Measurements from ENCODE around the gene LRFN2. TPM values are rescaled to one million over a fixed set of nuclear protein-coding genes. Genes with fewer than 3 reads are reported as not detected.

LRFN2 gene
- polyA plus RNA-seq, 1 experiment, result not detected

DNA sequence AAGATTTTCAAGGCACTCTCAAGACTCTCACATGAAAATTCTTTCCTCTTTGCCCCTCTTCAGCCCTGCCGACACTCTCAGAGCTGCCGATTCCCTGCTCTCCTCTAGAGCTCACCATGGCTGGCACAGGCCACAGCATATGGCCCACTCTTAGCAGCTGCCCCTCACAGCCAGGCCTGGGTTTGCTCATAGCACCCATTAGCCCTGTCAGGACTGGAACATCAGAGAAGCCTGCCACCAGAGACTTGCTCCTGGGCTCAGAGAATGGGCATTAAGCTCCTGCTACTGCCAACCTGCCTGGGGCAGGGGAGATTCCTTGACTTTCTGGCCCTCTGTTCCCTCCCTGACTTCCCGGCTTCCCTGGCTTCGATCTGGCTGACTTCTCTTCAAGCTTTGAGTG lies 96.7 kb downstream of the LRFN2 start:
- ChIA-PET POLR2A (no interaction called here), CTCF (no interaction called here)
- no peak for DNase-seq (ENCODE audit: low read depth, low spot score)
- no peaks in the 10 kb centered on the region for H3K9me3 ChIP-seq (ENCODE audit: control insufficient read depth, insufficient read depth, low read length)
- no peaks in the 10 kb centered on the region for H3K27me3 ChIP-seq (ENCODE audit: control insufficient read depth, insufficient read depth, low read length)
- no peak overlapping the region for H3K4me3 ChIP-seq (ENCODE audit: low read depth, low read length)
- TF ChIP-seq, protein P1, sequence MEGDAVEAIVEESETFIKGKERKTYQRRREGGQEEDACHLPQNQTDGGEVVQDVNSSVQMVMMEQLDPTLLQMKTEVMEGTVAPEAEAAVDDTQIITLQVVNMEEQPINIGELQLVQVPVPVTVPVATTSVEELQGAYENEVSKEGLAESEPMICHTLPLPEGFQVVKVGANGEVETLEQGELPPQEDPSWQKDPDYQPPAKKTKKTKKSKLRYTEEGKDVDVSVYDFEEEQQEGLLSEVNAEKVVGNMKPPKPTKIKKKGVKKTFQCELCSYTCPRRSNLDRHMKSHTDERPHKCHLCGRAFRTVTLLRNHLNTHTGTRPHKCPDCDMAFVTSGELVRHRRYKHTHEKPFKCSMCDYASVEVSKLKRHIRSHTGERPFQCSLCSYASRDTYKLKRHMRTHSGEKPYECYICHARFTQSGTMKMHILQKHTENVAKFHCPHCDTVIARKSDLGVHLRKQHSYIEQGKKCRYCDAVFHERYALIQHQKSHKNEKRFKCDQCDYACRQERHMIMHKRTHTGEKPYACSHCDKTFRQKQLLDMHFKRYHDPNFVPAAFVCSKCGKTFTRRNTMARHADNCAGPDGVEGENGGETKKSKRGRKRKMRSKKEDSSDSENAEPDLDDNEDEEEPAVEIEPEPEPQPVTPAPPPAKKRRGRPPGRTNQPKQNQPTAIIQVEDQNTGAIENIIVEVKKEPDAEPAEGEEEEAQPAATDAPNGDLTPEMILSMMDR (IDR thresholded peaks at IDR 0.05; ENCODE audit: low read depth, low read length), result no peak
- H3K27ac ChIP-seq (ENCODE audit: low read depth, low read length), result no peak overlapping the region

DNA sequence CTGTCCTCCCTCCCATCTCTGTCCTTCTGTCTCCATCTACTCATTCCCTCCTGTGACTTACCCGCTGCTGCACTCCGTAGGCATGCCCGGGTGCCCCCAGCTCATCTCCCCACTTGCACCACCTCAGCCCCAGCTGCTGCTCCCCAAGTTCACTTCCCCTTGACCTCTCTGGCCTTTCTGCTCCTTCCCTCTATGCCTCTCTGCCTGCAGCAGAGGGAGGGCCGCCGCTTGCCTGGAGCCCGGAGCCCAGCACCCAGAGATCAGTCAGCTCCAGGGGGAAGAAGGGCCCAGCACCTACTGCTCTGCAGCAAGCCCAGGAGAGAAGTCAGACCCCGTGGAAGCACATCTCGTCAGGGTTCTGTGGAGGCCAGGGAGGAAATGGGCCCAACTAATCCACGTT lies 97.4 kb downstream of the LRFN2 start:
- Histone ChIP-seq H3K4me3 (ENCODE audit: low read depth, low read length) (no peak overlapping the region), H3K9me3 (ENCODE audit: control insufficient read depth, insufficient read depth, low read length) (no peaks in the 10 kb centered on the region), H3K27me3 (ENCODE audit: control insufficient read depth, insufficient read depth, low read length) (no peaks in the 10 kb centered on the region), H3K27ac (ENCODE audit: low read depth, low read length) (no peak overlapping the region)
- TF ChIP-seq, protein P1 (IDR thresholded peaks at IDR 0.05; ENCODE audit: low read depth, low read length), result no peak
- ChIA-PET POLR2A (no interaction called here), CTCF (no interaction called here)
- no peak for DNase-seq (ENCODE audit: low read depth, low spot score)

DNA sequence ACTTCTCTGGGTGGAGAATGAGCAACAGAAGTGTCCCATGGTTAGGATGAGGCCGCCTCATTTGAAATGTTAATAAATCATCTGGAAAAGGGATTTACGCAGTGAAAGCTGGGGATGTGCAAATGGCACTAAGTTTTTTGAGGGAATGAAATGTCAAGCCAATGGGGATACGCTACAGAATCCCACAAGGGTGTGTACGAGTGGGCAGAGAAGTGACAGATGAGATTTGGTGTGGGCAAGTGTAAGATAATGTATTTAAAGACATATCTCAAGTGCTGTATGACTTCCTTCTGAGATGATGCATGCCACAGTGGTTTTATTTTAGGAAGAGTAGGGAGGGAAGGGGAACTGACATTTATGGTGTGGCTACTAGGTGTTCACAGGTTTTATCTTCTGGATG lies 100.6 kb downstream of the LRFN2 start:
- Histone ChIP-seq H3K27me3 (ENCODE audit: control insufficient read depth, insufficient read depth, low read length) (no peaks in the 10 kb centered on the region), H3K9me3 (ENCODE audit: control insufficient read depth, insufficient read depth, low read length) (no peaks in the 10 kb centered on the region), H3K27ac (ENCODE audit: low read depth, low read length) (no peak overlapping the region), H3K4me3 (ENCODE audit: low read depth, low read length) (no peak overlapping the region)
- DNase-seq (ENCODE audit: low read depth, low spot score), result no peak
- CTCF ChIA-PET, result no interaction called here
- POLR2A ChIA-PET, result no interaction called here
- TF ChIP-seq, protein P1 (IDR thresholded peaks at IDR 0.05; ENCODE audit: low read depth, low read length), result no peak

DNA sequence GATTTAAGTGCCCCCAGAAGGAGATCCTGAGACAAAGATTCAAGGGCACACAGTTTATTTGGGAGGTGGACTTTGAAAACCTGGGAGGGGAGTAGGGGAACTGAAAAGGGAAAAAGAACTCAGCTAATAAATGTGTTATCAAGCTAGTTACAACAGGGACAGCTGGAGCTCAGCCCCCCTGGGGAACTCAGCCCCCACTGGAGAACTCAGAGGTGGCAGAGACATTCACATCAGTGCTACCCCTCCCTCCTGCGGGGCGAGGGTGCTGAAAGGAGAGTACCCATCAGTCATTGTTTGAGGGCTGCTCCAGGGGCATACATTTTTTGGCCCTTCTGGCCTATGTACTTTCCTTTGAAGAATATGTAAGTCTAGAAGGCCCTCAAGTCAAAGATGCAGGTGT lies 101.4 kb downstream of the LRFN2 start:
- POLR2A ChIA-PET, result no interaction called here
- H3K27me3 ChIP-seq (ENCODE audit: control insufficient read depth, insufficient read depth, low read length), result no peaks in the 10 kb centered on the region
- TF ChIP-seq, protein P1 (IDR thresholded peaks at IDR 0.05; ENCODE audit: low read depth, low read length), result no peak
- CTCF ChIA-PET, result no interaction called here
- H3K27ac ChIP-seq (ENCODE audit: low read depth, low read length), result no peak overlapping the region
- no peak for DNase-seq (ENCODE audit: low read depth, low spot score)
- no peak overlapping the region for H3K4me3 ChIP-seq (ENCODE audit: low read depth, low read length)
- no peaks in the 10 kb centered on the region for H3K9me3 ChIP-seq (ENCODE audit: control insufficient read depth, insufficient read depth, low read length)

DNA sequence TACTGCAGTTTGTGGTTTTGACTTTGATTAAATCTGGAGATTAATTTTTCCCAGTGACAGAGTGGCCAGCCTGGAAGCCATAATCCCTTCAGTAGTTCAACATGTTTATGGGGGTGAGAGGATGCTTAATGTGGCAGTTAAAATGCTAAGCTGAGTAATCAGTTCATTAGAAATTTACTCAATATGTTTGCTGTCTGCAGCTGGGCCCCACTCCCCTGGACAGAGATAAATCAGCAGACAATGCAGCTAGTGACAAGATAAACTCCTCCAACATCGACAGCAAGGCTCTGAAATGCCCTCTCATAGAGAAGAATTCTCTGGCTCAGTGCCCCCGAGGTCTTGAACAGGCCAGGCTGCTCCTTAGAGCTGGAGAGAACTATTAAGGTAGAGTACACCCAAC lies 101.9 kb downstream of the LRFN2 start:
- ChIA-PET CTCF (no interaction called here), POLR2A (no interaction called here)
- no peak for DNase-seq (ENCODE audit: low read depth, low spot score)
- H3K27me3 ChIP-seq (ENCODE audit: control insufficient read depth, insufficient read depth, low read length), result no peaks in the 10 kb centered on the region
- H3K27ac ChIP-seq (ENCODE audit: low read depth, low read length), result no peak overlapping the region
- TF ChIP-seq, protein P1 (IDR thresholded peaks at IDR 0.05; ENCODE audit: low read depth, low read length), result no peak
- no peaks in the 10 kb centered on the region for H3K9me3 ChIP-seq (ENCODE audit: control insufficient read depth, insufficient read depth, low read length)
- H3K4me3 ChIP-seq (ENCODE audit: low read depth, low read length), result no peak overlapping the region
